ENCODE data around the gene TMF1. TPM values are rescaled to one million over a fixed set of nuclear protein-coding genes. Genes with fewer than 3 reads are reported as not detected.

TMF1 gene
- polyA plus RNA-seq, 1 of the 3 experiments (the other 2 are of a cell fraction), result 3.2 TPM

- Histone ChIP-seq H2AFZ (ENCODE audit: low read depth) (no peak overlapping the region), H3K27me3 (ENCODE audit: insufficient read depth) (no peaks in the 10 kb centered on the region), H3K9me2 (no peaks in the 10 kb centered on the region), H3K4me2 (peak overlapping the region; percentile 96; the same call in 1 of the 2 replicates), H3F3A (replicated peaks; ENCODE audit: insufficient read depth) (peaks cover 8% of the 10 kb centered on the region), H3K4me1 (ENCODE audit: control insufficient read depth in 1 of 2, insufficient read depth in 2 of 2, low read depth in 1 of 2, low read length in 1 of 2) (peaks cover 0 to 2% of the 10 kb centered on the region in 2 experiments; a peak in 2 of 4 replicates), H3K9me3 (no peaks in the 10 kb centered on the region), H3K36me3 (replicated peaks in 1 of 2; ENCODE audit: control insufficient read depth in 1 of 2, insufficient read depth in 2 of 2, low read length in 1 of 2) (peaks cover 38 to 45% of the 10 kb centered on the region in 2 experiments), H3K9ac (no peak overlapping the region), H3K27ac (ENCODE audit: low read depth in 2 of 2, low read length in 1 of 2) (no peak overlapping the region), H4K20me1 (ENCODE audit: insufficient read depth) (peaks cover 20% of the 10 kb centered on the region), H3K79me2 (ENCODE audit: insufficient read depth) (peaks cover 75% of the 10 kb centered on the region), H3K4me3 (ENCODE audit: low read depth in 2 of 2, low read length in 1 of 2) (no peak overlapping the region)
- WGBS (ENCODE audit: low lambda C conversion rate), result 97% methylated on average over 2 of the region's 2 CpGs
- DNase-seq, result no peak
- TF ChIP-seq GATA2 (CRISPR knock-in tag; IDR thresholded peaks at IDR 0.05) (no peak), EP300 (IDR thresholded peaks at IDR 0.05; ENCODE audit: borderline replicate concordance in 1 of 2, low read depth in 1 of 2, low read length in 1 of 2) (no peak), USF2 (IDR thresholded peaks at IDR 0.05; ENCODE audit: borderline replicate concordance, low read depth, low read length) (no peak), YY1 (IDR thresholded peaks at IDR 0.05; ENCODE audit: low read depth) (no peak), FOXM1 (IDR thresholded peaks at IDR 0.05; ENCODE audit: low read depth) (no peak), RXRA (IDR thresholded peaks at IDR 0.05; ENCODE audit: borderline replicate concordance, low read depth) (no peak), ZBTB33 (IDR thresholded peaks at IDR 0.05; ENCODE audit: borderline replicate concordance, low read depth) (no peak), ELF1 (IDR thresholded peaks at IDR 0.05) (no peak), EZH2phosphoT487 (IDR thresholded peaks at IDR 0.05; ENCODE audit: borderline replicate concordance, low read depth) (no peak)
- ChIA-PET CTCF (interaction anchor here (0.7 kb wide), 1 partner anchor 13 kb away, joined by 4 read pairs; no protein-coding TSS in a partner anchor), POLR2A (no interaction called here)
Observed at GRCh38 chr3:69048990-69049389, 3.1 kb downstream of the TMF1 start.

- ChIA-PET CTCF (interaction anchor here (0.9 to 1.4 kb wide), 4 partner anchors 13 to 32 kb away, joined by 3 read pairs; partner anchors contain the start of gene EOGT), POLR2A (no interaction called here)
- Histone ChIP-seq H3K79me2 (ENCODE audit: insufficient read depth) (peaks cover 59% of the 10 kb centered on the region), H3K4me3 (ENCODE audit: low read depth in 2 of 2, low read length in 1 of 2) (no peak overlapping the region), H3K36me3 (replicated peaks in 1 of 2; ENCODE audit: control insufficient read depth in 1 of 2, insufficient read depth in 2 of 2, low read length in 1 of 2) (peaks cover 65 to 77% of the 10 kb centered on the region in 2 experiments), H3K9ac (no peak overlapping the region), H3K9me3 (no peaks in the 10 kb centered on the region), H3K4me1 (ENCODE audit: control insufficient read depth in 1 of 2, insufficient read depth in 2 of 2, low read depth in 1 of 2, low read length in 1 of 2) (no peaks in the 10 kb centered on the region), H3F3A (replicated peaks; ENCODE audit: insufficient read depth) (peaks cover 2% of the 10 kb centered on the region), H4K20me1 (ENCODE audit: insufficient read depth) (peaks cover 11% of the 10 kb centered on the region; the same call in 1 of the 2 replicates), H3K9me2 (no peaks in the 10 kb centered on the region), H3K4me2 (no peak overlapping the region), H3K27ac (ENCODE audit: low read depth in 2 of 2, low read length in 1 of 2) (no peak overlapping the region), H2AFZ (ENCODE audit: low read depth) (no peak overlapping the region), H3K27me3 (ENCODE audit: insufficient read depth) (no peaks in the 10 kb centered on the region)
- no peak for DNase-seq
- WGBS (ENCODE audit: low lambda C conversion rate), result 95% methylated on average over 2 of the region's 2 CpGs
- TF ChIP-seq NRF1 (IDR thresholded peaks at IDR 0.05; ENCODE audit: low read depth, low read length) (no peak), YY1 (IDR thresholded peaks at IDR 0.05; ENCODE audit: low read depth) (no peak), USF2 (IDR thresholded peaks at IDR 0.05; ENCODE audit: borderline replicate concordance, low read depth, low read length) (no peak), GATA2 (CRISPR knock-in tag; IDR thresholded peaks at IDR 0.05) (no peak), CHD2 (IDR thresholded peaks at IDR 0.05; ENCODE audit: low read length, partially characterized antibody) (no peak), NFIC (IDR thresholded peaks at IDR 0.05; ENCODE audit: borderline replicate concordance) (no peak), IRF3 (IDR thresholded peaks at IDR 0.05; ENCODE audit: low read depth, low read length) (no peak), PBX3 (IDR thresholded peaks at IDR 0.05) (no peak), RFX5 (IDR thresholded peaks at IDR 0.05; ENCODE audit: low read length) (no peak), FOXJ3 (CRISPR knock-in tag; IDR thresholded peaks at IDR 0.05) (no peak), MXI1 (IDR thresholded peaks at IDR 0.05; ENCODE audit: low read depth, low read length) (no peak), MEF2A (IDR thresholded peaks at IDR 0.05; ENCODE audit: borderline replicate concordance, low read depth) (no peak), TCF12 (IDR thresholded peaks at IDR 0.05) (no peak), ELF1 (IDR thresholded peaks at IDR 0.05) (no peak), EP300 (IDR thresholded peaks at IDR 0.05; ENCODE audit: borderline replicate concordance in 1 of 2, low read depth in 1 of 2, low read length in 1 of 2) (no peak), RXRA (IDR thresholded peaks at IDR 0.05; ENCODE audit: borderline replicate concordance, low read depth) (no peak)
Observed at GRCh38 chr3:69044608-69045007, 7.5 kb downstream of the TMF1 start.
